Embryonic facial prominence (tissue), 1 donor: ENCODE results near the gene AP1B1.

Experiments
- DNase-seq: peaks from one replicate; pipeline ENCODE4 v3.0.0-alpha.2; 2016; ENCODE audit errors: extremely low spot score

AP1B1 gene

GRCh38 chr22:29332886-29333496 lies 55.4 kb downstream of the AP1B1 start:
- DNase-seq, result no peak

DNA sequence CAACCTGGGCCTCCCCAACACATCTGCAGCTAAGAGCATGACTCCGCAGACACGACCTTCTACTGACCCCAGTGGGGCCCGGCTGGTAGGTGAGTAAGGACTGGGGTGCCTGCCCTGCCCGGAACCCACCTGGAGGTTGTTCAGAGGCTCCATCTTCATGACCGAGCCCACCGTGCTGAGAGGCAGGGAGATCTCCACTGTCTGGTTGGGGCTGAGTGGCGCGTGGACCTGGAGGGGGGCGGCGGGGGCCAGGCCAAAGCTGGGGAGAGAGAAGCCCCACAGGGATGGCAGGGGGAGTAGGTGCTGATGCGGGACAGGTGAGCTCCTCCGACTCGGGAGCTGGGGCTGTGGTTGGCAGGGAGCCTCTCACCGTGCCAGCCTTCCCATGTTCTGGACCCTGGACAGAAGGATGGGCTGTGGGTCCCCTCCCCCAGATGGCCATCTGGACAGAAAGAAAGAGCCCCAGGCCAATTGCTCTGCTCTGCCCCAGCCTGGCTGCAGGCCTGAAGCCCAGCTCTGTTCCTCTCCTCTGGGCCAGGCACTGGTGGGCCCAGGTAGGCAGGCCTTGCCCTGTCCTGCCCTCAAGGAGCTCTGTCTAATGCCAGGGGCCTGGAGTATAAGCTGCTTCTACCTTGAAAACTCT lies 56.6 kb downstream of the AP1B1 start:
- DNase-seq, result no peak

GRCh38 chr22:29331213-29331612 lies 57.2 kb downstream of the AP1B1 start:
- DNase-seq, result no peak

GRCh38 chr22:29330753-29331152 lies 57.6 kb downstream of the AP1B1 start:
- DNase-seq, result no peak

DNA sequence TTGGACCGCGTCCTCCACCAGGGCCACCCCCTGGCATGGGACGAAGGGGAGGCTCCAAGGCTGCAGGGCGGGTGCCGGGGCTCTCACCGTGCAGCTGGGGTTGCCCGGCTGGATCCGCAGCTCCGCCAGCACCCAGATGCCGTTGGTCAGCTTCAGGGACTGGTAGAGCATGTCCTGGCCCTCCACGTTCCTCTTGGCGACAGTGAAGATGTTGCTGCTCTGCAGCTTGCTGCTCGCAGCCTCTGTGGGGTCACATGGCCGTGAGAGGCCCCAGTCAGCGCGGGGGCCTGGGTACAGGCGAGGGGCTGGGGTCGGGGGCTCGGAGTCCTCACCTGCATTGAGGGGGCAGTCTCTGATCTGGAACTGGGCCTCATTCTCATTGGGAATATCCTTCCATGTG lies 58.1 kb downstream of the AP1B1 start:
- DNase-seq, result no peak

DNA sequence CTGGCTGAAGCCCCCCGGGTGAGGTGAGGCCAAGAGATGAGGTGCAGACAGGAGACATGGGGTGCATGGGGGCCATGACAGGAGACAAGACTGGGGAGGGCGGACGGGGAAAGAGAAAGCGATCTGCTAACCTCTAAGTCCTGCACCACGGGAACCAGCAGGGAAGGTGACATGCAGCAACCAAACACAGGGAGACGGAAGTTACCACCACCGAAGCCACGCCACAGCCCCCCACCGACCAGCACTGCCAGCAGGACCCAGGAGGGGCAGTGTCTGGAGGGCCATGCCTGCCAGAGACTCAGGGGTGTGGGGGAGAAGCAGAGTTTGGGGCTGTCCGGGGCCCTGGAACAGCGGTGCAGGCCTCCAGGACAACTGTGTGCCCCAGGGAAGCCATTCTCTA lies 58.8 kb downstream of the AP1B1 start:
- no peak for DNase-seq

- DNase-seq, result no peak
Observed at GRCh38 chr22:29328566-29329500, 59.5 kb downstream of the AP1B1 start.

- DNase-seq, result no peak
Observed at GRCh38 chr22:29328055-29328454, 60.3 kb downstream of the AP1B1 start.

DNA sequence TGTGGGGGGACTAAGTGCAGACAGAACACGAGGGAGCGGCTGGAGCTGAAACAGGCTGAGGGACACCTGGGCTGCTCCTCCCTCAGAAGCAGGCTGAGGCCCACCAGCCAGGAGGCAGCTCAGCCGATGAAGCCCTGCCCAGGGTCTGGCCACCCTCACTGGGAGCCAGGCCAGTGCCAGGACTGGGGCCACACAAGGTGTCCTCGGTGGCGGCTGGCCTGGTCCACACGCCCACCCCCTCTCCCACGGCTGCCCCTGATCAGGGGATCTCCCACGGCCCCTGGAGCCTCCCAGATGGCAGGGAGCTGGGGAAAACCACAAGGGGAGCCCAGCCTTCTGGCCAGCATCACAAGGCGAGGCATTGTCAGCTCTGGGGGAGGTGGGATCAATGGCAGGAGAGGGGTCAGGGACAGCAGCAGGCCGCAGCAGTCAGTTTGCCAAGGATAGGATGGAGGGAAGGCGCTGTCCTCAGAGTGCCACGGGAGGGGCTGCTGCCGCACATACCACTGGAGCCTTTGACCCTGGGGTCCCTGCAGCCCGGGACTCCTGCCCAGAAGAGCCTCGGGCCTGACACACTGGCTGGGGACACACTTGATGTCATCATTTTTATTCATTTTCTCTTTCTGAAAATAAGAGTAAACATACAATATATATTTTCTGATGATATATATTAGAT lies 61.1 kb downstream of the AP1B1 start:
- no peak for DNase-seq

DNA sequence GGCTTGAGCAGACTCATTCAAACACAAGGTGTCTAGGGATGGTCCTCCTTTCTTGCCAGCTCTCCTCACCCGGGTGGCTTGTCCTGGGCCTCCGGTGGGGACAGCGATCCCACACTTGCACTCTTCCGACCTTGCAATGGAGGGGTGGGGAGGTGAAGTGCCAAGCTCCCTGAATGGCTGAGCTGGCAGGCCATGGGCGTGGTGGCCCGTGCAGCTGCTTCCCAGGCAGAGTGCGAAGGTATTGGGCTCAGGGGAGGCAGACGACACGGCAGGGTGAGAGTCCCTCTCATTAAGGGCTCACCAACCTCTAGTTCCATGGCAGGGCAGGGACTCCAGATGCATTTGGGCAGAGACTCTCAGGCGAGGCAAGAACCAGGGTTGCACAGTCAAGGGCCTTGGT lies 61.9 kb downstream of the AP1B1 start:
- DNase-seq, result no peak

GRCh38 chr22:29325785-29326315 lies 62.5 kb downstream of the AP1B1 start:
- DNase-seq, result no peak

- DNase-seq, result no peak
Observed at GRCh38 chr22:29325356-29325755, 63.0 kb downstream of the AP1B1 start.

- no peak for DNase-seq
Observed at GRCh38 chr22:29323641-29324040, 64.7 kb downstream of the AP1B1 start.

DNA sequence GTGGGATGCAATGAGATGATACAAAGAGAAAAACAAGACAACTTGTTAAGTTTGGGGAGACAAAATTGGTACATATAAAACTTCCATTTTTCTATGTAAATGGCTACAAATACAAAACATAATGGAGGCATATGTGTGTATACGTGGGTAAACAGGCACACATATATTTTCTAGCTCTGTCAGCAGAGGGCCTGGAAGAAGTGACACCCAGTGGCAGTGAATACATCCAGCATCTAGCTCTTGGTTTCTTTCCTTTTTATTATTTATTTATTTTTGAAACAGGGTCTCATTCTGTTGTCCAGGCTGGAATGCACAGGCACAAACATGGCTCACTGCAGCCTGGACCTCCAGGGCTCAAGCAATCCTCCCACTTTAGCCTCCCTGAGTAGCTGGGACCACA lies 67.8 kb downstream of the AP1B1 start:
- no peak for DNase-seq

GRCh38 chr22:29319072-29319471 lies 69.3 kb downstream of the AP1B1 start:
- no peak for DNase-seq

GRCh38 chr22:29317827-29318454 lies 70.4 kb downstream of the AP1B1 start:
- DNase-seq, result no peak

- DNase-seq, result no peak
Observed at GRCh38 chr22:29316141-29316828, 72.1 kb downstream of the AP1B1 start.

DNA sequence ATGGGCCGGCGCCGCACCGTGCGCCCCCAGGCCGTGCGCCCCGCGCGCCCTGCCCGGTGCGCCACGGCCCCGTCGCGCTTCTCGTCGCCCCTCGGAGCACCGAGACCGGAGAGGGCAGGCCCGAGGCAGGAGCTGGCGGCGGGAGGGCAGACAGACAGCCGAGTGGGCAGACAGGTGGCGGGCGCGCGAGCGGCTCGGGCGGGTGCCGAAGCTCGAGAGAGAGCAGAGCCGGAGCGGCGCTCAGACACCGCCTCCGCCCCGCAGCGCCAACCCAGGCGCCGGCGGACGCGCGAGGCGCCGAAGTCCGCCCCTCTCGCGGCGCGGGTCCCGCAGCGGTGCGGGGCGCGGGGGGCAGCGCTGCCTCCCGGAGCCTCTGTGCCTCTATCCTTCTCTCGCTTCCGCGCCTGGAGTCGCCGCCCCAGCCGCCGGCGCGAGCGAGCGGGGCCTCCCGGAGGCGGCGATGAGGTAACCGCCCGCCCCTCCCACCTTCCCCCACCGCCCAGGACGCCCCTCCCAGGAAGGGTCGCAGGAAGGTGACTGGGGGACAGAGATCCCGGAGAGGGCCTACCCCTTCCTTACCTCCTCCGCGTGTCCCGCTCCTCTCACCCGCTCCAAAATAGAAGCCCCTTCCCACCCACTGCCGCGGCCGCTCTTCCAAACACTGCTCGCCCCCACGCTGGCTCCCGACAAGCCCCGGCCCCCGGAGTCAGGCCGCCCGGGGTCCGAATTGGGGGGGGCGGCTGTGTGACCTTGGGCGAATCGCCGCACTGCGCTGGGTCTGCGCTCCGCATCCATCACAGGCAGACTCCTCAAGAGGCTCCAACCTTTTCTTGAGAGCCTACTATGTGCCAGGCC lies 72.9 kb downstream of the AP1B1 start, which contains the start of gene RASL10A:
Gene RASL10A, minus strand, starts transcription at position 412 of the 855 bp plus-strand sequence. CDS start 451 bp downstream, outside the sequence.
- no peak for DNase-seq

DNA sequence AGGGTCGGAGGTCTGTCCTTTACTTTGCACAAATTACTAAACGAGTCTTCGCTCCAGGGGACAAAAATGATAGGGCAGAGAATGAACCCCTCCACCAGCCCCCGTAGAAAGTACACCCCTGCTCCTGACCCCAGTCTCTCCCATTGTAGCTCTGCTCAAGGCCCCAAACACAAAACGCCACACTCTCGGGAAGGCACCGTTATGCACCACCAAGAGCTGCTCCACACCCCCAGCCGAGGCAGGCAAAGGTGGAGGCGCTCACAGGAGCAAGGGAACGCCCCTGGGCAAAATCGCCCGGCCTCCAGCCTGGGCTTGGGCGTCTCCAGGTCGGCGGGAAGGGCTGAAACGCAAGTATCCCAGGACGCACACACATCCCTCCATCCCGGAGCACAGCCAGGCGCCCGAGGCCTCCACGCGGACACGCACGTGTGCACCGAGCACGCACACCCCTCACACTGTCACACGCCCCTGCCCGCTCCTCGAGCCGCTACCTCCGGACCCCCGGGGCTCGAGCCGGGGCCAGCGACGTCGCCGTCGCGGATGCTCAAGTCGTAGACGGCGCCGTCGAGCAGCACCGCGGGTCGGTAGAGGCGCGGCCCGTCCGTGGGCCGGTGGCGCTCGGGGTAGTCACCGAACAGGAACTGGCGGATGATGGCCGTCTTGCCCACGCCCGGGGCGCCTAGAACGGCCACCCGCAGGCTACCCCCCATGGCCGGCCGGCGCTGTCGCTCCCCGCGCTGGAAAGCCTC lies 73.7 kb downstream of the AP1B1 start:
- no peak for DNase-seq
